ENCODE data around the gene NPR1.

The NPR1 gene

DNA sequence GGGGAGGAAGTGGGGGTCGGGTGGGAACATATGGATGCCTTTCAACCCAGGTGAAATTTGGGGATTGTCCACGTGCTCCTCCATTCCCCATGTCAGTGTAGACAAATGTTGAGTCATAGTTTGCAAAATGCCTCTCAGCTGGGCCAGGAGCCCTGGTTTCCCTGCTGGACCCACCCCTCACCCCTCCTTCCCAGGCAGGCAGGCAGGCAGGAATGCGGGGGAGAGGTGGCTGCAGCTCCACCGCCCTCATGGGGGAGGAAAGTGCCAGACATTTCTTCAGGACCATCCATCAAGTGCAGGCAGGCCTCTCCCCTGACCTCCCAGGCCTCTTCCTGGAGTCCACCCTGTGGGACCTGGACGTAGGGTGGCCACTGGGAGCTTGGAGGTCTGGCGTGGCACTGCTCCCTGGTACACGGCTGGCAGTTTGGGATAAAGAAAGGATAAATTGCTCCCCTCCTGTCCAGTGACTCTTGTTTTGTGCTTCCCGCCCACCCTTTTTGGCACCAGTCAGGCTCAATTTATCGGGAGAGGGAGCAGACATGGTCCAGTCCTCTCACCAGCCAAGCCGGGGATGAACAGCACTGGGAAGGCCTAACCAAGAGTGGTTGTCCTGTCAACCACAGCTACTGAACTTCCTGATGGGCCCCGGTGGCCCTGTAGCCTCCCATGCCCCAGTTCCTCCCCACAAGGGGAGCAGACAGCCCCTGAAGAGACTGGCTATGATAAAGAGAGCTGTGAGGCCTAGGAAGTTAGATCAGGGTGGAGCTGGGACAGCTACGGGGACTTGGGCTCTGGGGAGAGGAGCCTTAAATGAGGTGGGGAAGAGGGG is 18.9 kb downstream of the NPR1 start:
- ChIA-PET POLR2A (interaction anchor here (0.5 kb wide), 1 partner anchor 39 kb away, joined by 5 read pairs; no protein-coding TSS in a partner anchor), CTCF (interaction anchor here (0.7 to 1.1 kb wide), 2 partner anchors 12 to 20 kb away, joined by 3 to 4 read pairs; no protein-coding TSS in a partner anchor)
- H3K27ac ChIP-seq (ENCODE audit: extremely low read depth, low read depth, low read length), result peak overlapping the region; percentile 2; the same call in 1 of the 2 replicates
- 0 out of 2 replicates have a peak, but pooled peaks have one; percentile 17 for TF ChIP-seq SP3 (tag by site-specific recombination; IDR thresholded peaks at IDR 0.05)
- peak; percentile 86 for TF ChIP-seq ZFHX2 (tag by site-specific recombination; conservative IDR thresholded peaks at IDR 0.05)
- peak; percentile 57 for TF ChIP-seq ZBTB17 (tag by site-specific recombination; IDR thresholded peaks at IDR 0.05)
- no peak for TF ChIP-seq ZBTB48 (tag by site-specific recombination; IDR thresholded peaks at IDR 0.05)
- no peak for TF ChIP-seq ZNF112 (tag by site-specific recombination; IDR thresholded peaks at IDR 0.05)
- peak; percentile 76; the same call in 1 of the 2 replicates for TF ChIP-seq KLF17 (tag by site-specific recombination; IDR thresholded peaks at IDR 0.05)
- peak; percentile 85 for TF ChIP-seq EGR2 (tag by site-specific recombination; IDR thresholded peaks at IDR 0.05; ENCODE audit: low read depth)
- peak; percentile 69 for TF ChIP-seq ZNF398 (tag by site-specific recombination; IDR thresholded peaks at IDR 0.05)
- TF ChIP-seq PRDM1 (tag by site-specific recombination; IDR thresholded peaks at IDR 0.05), result no peak
- no peak for TF ChIP-seq ZNF174 (tag by site-specific recombination; IDR thresholded peaks at IDR 0.05)
- TF ChIP-seq SALL2 (tag by site-specific recombination; IDR thresholded peaks at IDR 0.05; ENCODE audit: borderline replicate concordance), result no peak
- TF ChIP-seq, protein P1, sequence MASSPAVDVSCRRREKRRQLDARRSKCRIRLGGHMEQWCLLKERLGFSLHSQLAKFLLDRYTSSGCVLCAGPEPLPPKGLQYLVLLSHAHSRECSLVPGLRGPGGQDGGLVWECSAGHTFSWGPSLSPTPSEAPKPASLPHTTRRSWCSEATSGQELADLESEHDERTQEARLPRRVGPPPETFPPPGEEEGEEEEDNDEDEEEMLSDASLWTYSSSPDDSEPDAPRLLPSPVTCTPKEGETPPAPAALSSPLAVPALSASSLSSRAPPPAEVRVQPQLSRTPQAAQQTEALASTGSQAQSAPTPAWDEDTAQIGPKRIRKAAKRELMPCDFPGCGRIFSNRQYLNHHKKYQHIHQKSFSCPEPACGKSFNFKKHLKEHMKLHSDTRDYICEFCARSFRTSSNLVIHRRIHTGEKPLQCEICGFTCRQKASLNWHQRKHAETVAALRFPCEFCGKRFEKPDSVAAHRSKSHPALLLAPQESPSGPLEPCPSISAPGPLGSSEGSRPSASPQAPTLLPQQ (tag by site-specific recombination; IDR thresholded peaks at IDR 0.05), result peak; percentile 51; the same call in 1 of the 2 replicates
- no peak for TF ChIP-seq ZNF544 (tag by site-specific recombination; IDR thresholded peaks at IDR 0.05)
- TF ChIP-seq GLIS1 (tag by site-specific recombination; IDR thresholded peaks at IDR 0.05), result no peak
- TF ChIP-seq ZNF660 (tag by site-specific recombination; IDR thresholded peaks at IDR 0.05), result no peak
- TF ChIP-seq PATZ1 (tag by site-specific recombination; IDR thresholded peaks at IDR 0.05), result peak; percentile 16; the same call in 1 of the 2 replicates
- no peak for TF ChIP-seq YY2 (tag by site-specific recombination; IDR thresholded peaks at IDR 0.05)
- TF ChIP-seq ZNF433 (tag by site-specific recombination; IDR thresholded peaks at IDR 0.05; ENCODE audit: low read depth), result no peak
- TF ChIP-seq ZBTB7A (tag by site-specific recombination; IDR thresholded peaks at IDR 0.05; ENCODE audit: low read depth), result no peak
- TF ChIP-seq OSR2 (tag by site-specific recombination; IDR thresholded peaks at IDR 0.05), result no peak
- TF ChIP-seq WT1 (tag by site-specific recombination; IDR thresholded peaks at IDR 0.05), result peak; percentile 60; the same call in 1 of the 2 replicates
- no peak for TF ChIP-seq TRIM28 (IDR thresholded peaks at IDR 0.05; ENCODE audit: borderline replicate concordance, low read length)
- no peak for TF ChIP-seq ZNF610 (tag by site-specific recombination; IDR thresholded peaks at IDR 0.05; ENCODE audit: borderline replicate concordance)
- TF ChIP-seq ZNF623 (tag by site-specific recombination; IDR thresholded peaks at IDR 0.05), result no peak
- TF ChIP-seq SCRT2 (tag by site-specific recombination; IDR thresholded peaks at IDR 0.05), result no peak
- no peak for TF ChIP-seq ZNF394 (tag by site-specific recombination; IDR thresholded peaks at IDR 0.05; ENCODE audit: borderline replicate concordance)
- no peak for TF ChIP-seq ZNF621 (tag by site-specific recombination; IDR thresholded peaks at IDR 0.05)
- peak; percentile 75 for TF ChIP-seq KLF1 (tag by site-specific recombination; IDR thresholded peaks at IDR 0.05)
- no peak for TF ChIP-seq ZNF280D (tag by site-specific recombination; IDR thresholded peaks at IDR 0.05)

More for the DNA sequence above, 18.9 kb downstream of the NPR1 start:
- no peaks in the 10 kb centered on the region for H3K9me3 ChIP-seq (ENCODE audit: control insufficient read depth, insufficient read depth, low read depth, low read length)
- H3K4me1 ChIP-seq (ENCODE audit: control insufficient read depth, insufficient read depth, low read length), result no peaks in the 10 kb centered on the region
- H3K36me3 ChIP-seq (ENCODE audit: control insufficient read depth in 2 of 2, insufficient read depth in 1 of 2, low read length in 2 of 2), result no peaks in the 10 kb centered on the region
- H3K4me3 ChIP-seq (ENCODE audit: low read depth, low read length), result no peak overlapping the region

Measured in HEK293 (cell line).